GM12873 (cell line): ENCODE results near the gene KRT74.

Experiments
- TF ChIP-seq, protein P1 (sequence below): IDR thresholded peaks from 2 replicates; pipeline ENCODE4 v1.5.1; 2012; ENCODE audit warnings: low read depth, mild to moderate bottlenecking, moderate library complexity, low read length, control low read depth; ENCODE audit not compliant: insufficient read depth; ENCODE audit errors: missing control alignments

Gene KRT74

DNA sequence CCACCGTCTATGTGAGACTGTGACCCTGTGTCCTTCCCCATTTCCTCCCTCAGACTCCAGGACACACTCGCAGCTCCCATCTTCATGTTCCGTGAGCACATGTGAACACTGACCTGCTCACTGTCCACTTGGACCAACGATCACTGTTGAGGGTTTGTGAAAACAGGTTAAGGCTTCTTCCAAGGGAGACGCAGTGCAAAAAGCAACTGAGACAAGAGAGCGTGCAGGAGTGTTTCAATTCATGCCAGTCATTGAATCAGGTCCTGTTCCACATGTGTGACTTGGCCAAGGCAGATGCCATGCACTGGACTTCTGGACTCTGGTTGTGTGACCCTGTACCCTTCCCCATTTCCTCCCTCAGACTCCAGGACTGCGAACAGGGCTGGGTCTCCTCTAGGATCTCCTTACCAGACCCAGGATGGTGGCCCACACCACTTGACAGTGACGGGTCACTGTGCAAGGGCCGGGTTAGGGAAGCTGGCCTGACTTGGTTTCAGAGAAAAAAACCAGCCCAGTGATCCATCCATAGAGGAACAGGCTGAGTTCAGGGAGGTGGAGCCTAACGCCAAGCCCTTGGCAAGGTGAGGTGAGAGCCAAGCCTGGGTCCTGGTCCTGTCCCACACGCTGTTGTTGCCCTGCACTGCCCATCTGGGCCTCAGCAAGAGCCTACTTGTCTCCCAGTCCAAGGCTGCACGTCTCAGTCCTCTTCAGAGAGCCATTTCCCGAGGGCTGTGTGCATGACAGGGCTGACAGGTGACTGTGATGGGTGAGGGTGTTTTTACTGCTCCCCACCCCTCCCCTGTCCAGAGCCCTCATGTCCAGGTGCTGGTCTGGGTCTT lies 47.8 kb downstream of the KRT74 start:
- TF ChIP-seq, protein P1, sequence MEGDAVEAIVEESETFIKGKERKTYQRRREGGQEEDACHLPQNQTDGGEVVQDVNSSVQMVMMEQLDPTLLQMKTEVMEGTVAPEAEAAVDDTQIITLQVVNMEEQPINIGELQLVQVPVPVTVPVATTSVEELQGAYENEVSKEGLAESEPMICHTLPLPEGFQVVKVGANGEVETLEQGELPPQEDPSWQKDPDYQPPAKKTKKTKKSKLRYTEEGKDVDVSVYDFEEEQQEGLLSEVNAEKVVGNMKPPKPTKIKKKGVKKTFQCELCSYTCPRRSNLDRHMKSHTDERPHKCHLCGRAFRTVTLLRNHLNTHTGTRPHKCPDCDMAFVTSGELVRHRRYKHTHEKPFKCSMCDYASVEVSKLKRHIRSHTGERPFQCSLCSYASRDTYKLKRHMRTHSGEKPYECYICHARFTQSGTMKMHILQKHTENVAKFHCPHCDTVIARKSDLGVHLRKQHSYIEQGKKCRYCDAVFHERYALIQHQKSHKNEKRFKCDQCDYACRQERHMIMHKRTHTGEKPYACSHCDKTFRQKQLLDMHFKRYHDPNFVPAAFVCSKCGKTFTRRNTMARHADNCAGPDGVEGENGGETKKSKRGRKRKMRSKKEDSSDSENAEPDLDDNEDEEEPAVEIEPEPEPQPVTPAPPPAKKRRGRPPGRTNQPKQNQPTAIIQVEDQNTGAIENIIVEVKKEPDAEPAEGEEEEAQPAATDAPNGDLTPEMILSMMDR = no peak

DNA sequence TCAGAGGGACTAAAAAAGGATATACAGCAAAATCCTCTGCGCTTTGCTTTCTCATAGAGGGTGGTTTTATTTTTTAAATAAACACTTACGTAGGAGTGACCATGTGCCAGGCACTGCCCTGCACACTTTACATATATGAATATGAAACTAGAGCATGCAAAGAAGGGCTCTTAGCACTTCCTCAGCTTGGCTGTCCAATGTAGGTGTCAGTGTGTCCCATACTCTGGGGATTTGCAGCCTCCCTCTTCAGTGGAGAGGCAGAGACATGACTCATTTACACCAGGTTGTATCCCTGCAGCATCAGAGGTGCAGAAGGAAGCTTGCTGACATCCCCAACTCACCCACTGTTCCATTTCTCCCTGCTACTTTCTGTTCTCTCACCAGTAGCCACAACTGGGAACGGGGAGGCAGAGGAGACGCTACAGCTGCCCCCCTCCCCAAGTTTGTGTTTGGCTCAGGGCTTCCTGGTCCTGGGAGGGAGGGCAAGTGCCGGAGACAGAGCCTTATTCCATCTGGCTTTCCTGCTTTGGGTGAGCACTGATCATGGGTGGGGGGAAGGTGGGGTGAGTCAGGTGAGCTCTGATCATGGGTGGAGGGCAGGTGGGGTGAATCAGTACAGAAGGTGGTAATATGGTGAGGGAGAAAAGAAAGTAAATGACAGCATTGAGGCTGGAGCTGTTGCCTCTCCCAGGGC lies 48.6 kb downstream of the KRT74 start:
- TF ChIP-seq, protein P1 = no peak

DNA sequence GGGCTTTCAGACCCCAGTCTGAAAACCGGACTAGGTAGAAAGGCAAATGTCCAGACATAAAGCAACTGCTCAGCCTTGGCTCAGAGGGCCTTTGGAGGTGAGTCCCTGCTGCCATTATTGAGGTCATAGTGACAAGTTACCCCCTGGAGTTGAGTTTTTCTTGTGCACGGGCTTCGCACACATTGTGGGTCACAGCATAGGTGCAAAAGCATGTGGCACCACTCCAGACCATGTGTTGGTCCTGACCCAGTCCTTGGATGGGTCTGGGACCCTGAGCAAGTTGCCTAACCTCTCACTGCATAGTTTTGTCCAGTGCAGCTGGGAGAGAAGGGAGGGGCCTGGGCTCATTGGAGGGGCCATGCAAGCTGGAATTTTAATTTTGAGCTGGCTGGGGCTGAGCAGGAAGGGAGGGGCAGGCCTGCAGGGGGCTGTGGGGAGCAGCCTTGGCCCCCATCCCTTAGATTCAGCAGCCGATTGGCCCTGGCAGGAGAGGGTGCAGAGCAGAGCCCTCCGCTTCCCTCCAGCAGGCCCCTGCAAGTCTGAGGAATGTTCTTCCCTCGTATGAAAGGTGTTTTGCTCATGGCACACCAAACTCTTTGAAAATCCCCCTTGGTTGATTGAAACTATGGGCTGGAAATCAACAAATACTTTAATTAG lies 49.3 kb downstream of the KRT74 start:
- TF ChIP-seq, protein P1 = no peak

DNA sequence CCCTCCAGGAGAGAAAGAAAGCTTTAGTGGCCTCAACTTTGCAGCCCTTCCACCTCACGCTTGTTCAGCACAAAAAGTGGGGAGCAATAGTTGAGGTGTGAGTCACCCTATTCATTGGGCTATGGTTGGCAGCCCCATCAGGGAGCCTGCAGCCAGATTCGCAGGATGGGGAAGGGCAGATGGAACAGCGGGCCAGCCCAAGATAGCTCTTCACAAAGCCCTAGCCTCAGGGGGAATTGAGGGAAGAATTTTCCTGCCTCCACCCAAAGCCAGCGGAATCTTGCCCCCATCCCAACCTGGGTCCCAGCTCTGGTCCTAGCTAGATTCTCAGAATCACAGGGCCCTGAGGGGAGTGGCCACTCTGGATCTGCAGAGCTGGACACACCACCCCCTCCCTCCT lies 49.8 kb downstream of the KRT74 start:
- TF ChIP-seq, protein P1 = no peak

DNA sequence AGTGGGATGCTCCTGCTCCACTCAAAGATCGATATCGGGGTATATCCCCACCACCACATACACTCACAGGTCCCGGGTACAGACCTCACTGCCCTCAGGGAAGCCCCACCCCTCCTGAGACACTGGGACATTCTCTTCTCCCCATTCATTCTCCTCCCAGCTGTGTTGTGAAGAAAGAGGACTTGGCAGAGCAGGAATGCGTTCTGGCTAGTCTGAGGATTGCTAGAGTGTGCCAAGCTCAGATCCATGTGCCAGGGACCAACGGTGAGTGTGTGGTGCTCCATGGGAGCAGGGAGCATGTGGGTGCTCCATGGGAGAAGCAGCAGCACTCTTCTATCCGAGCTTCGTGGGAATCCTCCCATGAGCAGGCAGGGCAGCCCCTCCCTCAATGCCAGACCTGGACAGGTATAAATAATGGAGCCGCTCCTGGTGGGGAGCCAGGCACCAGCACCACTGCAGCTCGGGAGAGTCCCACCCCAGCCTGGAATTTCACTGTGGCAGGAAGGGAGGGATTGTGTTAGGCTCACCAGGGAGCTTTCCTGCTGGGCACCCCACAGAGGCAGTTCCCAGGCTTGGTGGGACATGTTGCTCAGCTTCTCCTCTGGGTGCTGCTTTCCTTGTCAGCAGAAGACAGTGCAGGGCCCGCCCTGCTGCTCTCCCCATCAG lies 51.2 kb downstream of the KRT74 start:
- TF ChIP-seq, protein P1 = no peak

DNA sequence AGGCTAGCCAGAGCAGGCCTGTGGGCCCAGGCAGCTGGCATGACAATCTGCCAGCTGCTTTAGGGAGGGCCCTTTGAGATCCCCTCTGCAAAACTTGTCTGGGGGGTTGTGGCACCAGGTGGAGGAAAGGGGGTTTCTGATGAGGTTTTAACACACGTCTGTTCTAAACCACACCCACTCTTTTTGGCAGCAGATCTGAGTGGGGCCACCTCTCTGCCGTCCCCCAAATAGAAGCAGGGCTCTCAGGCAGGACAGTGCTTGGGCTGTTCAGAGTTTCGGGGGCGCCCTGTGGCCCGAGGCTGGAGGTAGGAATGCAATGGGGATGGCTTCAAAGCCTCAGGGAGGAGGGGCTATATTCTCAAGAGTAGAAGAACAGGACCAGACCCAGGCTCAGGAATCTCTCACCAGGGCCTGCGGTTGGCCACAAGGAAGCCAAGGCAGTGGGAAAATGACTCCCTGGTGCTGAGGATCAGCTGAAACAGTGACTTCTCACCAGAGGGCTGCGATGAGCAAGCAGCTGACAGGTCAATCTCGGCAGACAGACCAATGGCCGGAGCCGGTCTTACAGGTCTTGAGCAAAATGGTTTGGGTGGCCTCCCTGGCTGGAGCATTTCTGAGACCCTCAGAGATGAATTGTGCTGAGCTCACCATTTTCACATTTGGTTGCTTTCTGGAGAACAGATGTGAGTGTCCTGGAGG lies 51.9 kb downstream of the KRT74 start:
- TF ChIP-seq, protein P1 = no peak

DNA sequence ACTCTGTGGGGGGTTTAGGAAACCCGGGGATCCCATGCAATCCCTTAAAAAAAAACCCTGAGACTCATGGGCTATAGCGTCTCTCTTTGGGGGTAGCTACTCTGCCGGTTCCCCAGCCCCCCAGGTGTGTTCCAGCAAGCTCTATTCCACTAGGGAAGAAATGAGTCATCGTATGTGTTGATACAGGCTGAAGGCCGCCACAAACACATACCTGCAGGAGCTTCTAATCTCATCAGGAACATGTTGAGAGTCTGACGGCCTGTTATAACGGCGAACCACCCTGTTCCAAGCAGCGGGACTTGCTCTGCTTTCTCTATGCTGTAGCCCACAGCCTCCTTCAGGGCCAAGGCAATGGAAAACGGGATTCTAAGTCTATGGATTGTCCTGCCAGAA lies 52.5 kb downstream of the KRT74 start:
- TF ChIP-seq, protein P1 = no peak
